HuH-7 (cell line): ENCODE data around the gene ORC3.
"Not testable (repeated sequence)": the region's sequence is repeated elsewhere in the genome, so short reads cannot be mapped to it uniquely, and the experiment has no call there.

Experiments used
- DNase-seq: peaks from one replicate; pipeline ENCODE4 v3.0.0; 2011; ENCODE audit warnings: low spot score

ORC3 gene

GRCh38 chr6:87697581-87698546 lies 107.9 kb downstream of the ORC3 start:
- DNase-seq: no peak

GRCh38 chr6:87698547-87699006 lies 108.6 kb downstream of the ORC3 start:
- no peak for DNase-seq

GRCh38 chr6:87699576-87699975 lies 109.6 kb downstream of the ORC3 start:
- no peak for DNase-seq

- DNase-seq: peak; percentile 74
Observed at GRCh38 chr6:87700397-87701343, 110.7 kb downstream of the ORC3 start.

- DNase-seq: no peak
Observed at GRCh38 chr6:87701344-87701675, 111.4 kb downstream of the ORC3 start.

DNA sequence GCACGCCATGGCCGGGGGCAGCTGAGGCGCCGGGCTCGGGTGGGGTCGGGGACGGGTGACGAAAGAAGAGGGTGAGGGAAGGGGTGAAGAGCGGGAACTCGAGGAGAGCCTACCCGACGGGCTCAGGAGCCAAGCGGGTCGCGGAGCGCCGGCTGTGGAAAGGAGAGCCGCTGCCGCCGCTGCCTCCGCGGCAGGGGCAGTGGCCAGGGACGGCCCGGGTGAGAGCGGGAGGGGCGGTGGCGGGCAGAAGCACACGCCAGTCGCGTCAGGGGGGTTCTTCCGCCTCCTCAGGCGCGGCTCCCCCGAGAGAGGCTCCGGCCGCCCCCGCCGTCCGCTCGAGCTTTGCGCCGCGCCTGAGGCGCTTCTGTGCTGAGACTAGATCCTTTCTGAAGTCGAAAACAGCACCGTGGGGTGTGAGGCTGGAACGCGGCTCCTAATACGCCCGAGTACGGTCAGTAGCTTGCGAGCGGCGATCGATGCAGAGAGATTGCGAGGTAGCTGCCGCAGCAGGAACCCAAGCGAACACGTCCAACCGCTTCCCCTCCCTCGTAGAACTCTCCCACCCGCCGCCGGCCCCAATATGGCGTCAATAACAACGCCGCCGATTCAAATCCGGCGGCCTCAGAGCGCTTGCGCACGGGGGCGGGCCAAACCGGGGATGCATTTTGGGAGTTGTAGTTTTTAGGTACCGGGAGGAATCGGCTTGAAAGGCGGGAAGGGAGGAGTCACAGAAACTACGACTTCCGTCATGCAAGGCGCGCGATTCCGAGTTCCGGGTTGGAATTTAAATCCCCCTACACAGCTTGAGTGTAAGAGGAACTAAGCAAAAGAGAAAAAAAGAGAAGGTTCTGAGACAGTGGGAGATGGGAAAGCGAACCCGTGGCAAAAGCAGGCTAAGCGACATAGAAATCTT lies 112.0 kb downstream of the ORC3 start, which contains the start of gene AKIRIN2:
AKIRIN2 (minus strand) TSS at position 558 of the 913 bp plus-strand sequence; CDS start at position 9, 549 bp downstream.
- DNase-seq: peak; percentile 74

DNA sequence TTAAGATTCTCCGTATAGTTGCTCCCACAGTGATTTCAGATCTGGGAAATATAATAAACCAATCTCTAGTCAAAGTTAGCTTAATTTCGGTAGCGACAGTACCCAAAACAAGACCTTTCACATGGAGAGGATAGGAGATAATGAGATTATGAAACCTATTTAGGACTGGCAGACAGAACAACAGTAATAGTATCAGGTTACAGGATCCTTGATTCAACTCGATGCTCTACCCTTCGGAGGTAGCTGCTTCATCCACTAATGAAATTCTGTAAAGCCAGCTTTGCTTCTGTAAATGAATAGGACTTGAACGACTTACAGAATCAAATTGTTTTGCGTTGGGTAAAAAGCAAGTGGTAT lies 112.6 kb downstream of the ORC3 start:
- DNase-seq: peak; percentile 53

DNA sequence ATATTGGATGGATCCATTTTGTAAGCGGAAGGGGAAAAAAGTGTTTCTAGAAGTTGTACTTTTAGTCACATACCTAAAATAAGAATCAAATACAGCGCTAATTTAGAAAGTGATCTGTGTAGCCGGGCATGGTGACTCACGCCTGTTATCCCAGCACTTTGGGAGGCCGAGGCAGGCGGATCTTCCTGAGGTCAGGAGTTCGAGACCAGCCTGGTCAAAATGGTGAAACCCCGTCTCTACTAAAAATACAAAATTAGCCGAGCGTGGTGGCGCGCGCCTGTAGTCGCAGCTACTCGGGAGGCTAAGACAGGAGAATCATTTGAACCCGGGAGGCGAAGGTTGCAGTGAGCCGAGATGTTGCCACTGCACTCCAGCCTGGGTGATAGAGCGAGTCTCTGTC lies 113.1 kb downstream of the ORC3 start:
- not testable (repeated sequence) for DNase-seq

DNA sequence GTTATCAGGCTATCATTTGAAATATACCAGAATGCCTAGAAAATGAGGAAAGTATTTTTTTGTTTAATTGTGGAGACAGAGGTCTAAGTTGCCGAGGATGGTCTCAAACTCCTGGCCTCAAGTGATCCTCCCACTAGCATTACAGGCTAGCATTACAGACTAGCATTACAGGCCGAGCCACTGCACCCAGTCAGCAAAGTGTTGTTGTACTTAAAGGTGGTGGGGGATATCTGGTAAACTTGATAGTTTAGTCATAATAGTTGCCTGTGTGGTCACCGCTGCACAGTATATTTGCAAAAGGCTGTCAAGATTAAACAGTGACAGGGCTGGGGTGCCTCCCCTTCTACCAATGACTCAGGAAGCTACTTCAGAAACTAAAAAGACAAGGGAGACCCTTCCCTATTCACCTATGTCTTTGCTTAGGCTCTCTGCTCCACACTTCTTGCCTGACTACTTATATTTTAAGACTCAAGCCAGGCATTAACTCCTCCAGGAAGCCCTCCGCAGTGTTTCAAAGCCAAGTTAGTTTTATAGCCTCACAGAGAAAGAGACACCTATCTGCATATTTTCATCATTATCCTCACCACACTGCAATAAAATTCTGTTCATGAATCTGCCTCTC lies 115.2 kb downstream of the ORC3 start:
- no peak for DNase-seq

GRCh38 chr6:87706187-87706966 lies 116.4 kb downstream of the ORC3 start:
- DNase-seq: no peak

- DNase-seq: not testable (repeated sequence)
Observed at GRCh38 chr6:87708581-87709427, 118.9 kb downstream of the ORC3 start.

DNA sequence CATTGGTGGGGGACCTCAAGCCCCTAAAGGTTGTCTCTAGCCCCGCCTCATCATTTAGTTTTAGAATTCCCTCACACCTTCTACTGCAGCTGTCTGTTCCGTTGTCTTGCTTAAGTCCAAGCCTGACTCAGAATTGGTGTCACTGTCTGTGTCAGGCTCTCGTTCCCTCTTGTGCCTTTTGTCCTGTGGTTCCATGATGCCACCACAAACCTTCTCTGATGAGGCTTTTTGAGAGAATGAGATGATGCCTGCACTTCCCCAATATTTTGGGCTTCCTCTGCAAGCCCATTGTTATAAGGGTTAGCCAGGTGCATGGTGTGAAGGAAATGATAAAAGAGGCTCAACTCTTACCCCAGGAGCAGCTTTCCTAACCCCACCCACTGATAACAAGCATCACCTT lies 120.2 kb downstream of the ORC3 start:
- no peak for DNase-seq

GRCh38 chr6:87712713-87713112 lies 122.8 kb downstream of the ORC3 start:
- not testable (repeated sequence) for DNase-seq

DNA sequence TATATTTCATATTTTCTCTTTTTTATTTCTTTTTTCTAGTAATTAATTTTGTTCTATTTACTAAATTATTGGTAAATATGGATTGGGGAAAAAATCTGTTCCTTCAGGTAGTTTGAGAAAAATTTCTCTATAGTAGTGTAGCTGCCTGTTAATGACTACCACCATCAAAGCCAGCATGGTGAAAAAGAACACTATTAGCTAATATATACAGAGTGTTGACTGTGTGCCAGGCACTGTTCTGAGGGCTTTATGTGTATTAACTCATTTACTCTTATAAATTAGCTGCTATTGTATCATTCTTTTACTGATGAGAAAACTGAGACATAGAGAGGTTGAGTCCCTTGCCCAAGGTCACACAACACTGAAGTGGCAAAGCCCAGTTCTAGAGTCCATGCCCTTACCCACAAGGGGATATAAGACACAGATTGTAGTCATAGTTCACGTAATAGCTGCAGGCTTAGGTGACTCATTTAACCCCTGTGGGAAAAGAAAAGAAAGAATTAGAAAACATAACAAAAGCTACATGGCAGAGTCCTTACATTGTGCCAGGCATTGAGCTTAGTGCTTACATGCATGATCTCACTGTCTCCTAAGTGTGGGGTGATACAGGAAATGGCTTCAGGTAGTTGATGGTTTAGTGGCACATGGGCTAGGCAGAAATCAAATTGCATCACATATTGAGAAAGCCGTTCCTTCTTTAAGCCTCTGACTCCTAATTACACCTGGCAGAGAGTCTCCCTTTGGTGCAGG lies 124.3 kb downstream of the ORC3 start:
- no peak for DNase-seq
